Measurements from ENCODE around the gene SLC18B1.

Gene SLC18B1

GRCh38 chr6:132736239-132736638 lies 62.2 kb downstream of the SLC18B1 start:
- no peak for DNase-seq

GRCh38 chr6:132734694-132735236 lies 63.7 kb downstream of the SLC18B1 start:
- no peak for DNase-seq

DNA sequence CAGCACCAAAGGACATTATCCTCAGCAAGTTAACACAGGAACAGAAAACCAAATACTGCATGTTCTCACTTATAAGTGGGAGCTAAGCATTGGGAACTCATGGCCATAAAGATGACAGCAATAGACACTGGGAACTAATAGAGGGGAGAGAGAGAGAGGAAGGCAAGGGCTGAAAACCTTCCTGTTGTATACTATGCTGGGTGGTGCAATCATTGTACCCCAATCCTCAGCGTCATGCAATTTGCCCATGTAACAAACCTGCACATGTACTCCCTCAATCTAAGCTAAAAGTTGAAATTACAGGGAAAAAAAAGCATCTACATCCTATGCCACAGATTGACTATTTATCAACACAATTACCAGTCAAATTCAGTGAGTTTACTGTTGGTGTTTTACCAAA lies 64.6 kb downstream of the SLC18B1 start:
- DNase-seq: no peak

GRCh38 chr6:132733283-132733682 lies 65.2 kb downstream of the SLC18B1 start:
- DNase-seq: no peak

- no peak for DNase-seq
These were observed 67.4 kb downstream of the SLC18B1 start for GRCh38 chr6:132731086-132731485.

DNA sequence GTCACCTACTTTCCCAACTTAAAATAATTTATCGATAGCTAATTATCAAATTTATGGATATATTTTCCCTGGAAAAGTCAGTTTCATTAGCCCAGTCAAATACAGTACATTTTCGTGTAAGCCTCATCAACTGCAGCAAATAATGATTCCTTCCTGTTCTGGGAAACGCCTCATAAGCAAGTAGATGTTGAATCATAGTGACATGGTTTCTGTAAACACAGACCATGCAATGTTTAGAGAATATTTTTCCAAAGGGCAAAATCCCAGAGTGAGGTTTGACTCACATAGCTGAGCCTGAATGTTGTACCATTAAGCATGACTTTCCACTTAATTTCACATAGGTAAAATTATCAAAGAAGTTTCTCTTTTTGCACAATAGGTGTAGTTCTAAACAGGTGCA lies 67.9 kb downstream of the SLC18B1 start:
- no peak for DNase-seq

DNA sequence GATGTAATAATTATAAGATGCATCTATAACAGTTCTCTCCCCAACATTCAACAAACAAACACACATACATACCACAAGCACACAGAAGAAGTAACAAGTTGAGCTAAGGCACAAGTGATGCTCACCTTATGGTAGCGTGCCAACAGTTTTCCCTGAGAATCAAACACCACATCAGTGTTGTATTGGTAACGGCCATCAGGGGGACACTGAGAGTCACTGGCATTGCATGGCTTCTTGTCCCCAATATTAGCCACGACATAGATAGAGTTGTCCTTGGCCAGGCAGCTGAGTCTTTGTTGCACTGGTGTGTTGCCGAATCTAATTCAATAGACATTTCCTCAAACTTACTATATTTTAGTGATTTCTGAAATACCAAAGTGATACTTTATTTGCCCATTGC lies 69.8 kb downstream of the SLC18B1 start:
- no peak for DNase-seq

GRCh38 chr6:132726608-132726975 lies 71.8 kb downstream of the SLC18B1 start:
- no peak for DNase-seq

GRCh38 chr6:132725947-132726607 lies 72.4 kb downstream of the SLC18B1 start:
- no peak for DNase-seq

DNA sequence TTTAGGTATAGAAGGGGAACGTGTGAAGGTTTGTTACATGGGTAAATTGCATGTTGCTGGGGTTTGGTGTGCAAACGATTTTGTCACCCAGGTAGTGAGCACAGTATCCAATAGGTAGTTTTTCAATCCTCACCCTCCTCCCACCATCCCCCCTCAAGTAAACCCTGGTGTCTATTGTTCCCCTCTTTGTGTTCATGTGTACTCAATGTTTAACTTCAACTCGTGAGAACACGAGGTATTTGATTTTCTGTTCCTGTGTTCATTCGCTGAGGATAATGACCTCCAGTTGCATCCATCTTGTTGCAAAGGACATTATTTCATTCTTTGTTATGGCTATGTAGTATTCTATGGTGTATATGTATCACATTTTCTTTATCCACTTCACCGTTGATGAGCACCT lies 73.0 kb downstream of the SLC18B1 start:
- no peak for DNase-seq

DNA sequence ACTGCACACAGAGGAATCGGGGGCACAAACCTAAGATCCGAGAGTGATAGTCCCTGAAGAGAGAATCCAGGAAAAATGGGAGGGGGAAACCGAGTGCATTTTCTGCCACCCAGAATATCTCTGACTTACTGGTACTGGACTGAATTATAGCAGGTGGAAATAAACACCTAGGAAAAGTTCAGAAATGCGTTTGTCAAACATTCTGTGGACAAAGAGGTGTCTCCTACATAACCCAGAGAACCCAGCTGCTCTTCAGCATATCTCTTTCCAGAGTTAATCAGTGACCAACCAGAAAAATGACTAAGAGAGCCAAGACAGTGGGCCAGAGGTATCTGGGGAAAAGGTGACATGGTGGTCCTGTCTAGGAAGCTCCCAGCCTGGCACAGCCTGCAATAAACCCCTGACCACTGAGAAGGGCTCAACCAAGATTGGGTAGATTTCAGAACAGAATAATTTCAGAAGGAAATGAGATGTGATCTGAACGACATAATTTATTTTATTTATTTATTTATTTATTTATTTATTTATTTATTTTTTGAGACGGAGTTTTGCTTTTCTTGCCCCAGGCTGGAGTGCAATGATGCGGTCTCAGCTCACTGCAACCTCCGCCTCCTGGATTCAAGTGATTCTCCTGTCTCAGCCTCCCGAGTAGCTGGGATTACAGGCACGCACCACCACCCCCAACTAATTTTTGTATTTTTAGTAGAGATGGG lies 78.5 kb downstream of the SLC18B1 start:
- no peak for DNase-seq
